Stimulated activated CD4-positive, alpha-beta T cell treated with anti-CD3 and anti-CD28 coated beads, Interleukin-1b, Interleukin-23, amount 100 ng/mL, for 4 hours (primary cell): ENCODE results near the gene ZBTB43.
"Not testable (repeated sequence)": the region's sequence is repeated elsewhere in the genome, so short reads cannot be mapped to it uniquely, and the experiment has no call there.

Experiments
- DNase-seq, 2 donors: peaks; one replicate each; pipeline ENCODE4 v3.0.0-alpha.2; 2020; ENCODE audit warnings: low read depth in 2 of 2

ZBTB43 gene, protein sequence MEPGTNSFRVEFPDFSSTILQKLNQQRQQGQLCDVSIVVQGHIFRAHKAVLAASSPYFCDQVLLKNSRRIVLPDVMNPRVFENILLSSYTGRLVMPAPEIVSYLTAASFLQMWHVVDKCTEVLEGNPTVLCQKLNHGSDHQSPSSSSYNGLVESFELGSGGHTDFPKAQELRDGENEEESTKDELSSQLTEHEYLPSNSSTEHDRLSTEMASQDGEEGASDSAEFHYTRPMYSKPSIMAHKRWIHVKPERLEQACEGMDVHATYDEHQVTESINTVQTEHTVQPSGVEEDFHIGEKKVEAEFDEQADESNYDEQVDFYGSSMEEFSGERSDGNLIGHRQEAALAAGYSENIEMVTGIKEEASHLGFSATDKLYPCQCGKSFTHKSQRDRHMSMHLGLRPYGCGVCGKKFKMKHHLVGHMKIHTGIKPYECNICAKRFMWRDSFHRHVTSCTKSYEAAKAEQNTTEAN

DNA sequence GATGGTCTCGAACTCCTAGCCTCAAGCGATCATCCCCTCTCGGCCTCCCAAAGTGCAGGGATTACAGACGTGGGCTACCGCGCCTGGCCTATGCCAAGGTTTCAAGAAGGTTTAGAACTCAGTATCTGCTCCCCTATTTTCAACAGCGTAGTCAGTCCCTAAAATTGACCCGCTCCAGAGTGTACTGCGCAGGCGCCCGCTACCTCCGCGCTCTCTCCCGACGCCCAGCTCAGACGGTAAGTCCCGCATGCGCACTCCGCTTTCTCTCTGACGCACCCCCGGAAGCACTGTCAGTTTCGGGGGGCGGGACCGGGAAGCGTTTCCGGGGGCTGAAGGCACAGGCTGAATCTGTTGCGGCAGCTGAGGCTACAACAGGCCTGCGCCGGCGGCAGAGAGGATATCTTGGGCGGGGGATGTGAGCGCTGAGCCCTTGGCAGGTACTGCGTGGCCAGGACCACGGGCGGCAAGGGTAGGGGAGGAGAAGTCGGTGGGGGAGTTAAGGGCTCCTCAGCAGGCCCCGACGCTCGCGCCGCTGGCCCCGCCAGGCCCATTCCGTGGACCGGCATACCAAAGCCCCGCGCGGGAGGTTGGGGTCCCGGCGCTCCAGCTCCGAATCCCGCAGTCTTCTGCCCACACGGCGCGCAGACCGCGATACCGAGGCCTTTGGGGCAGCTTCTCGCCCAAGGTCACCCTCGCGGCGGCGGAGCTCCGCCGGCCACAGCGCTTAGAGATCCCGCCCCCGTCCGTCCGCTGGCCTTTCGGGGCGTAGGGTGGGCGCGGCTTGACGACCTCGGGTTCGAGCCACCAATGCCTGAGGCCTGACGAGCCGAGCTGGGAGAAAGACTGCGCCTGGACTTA lies at the start of gene ZBTB43:
ZBTB43 (plus strand) TSS at position 345 of the 858 bp plus-strand sequence. CDS start 27,470 bp downstream, outside the sequence.
- peak; percentile 97 to 98 for DNase-seq

DNA sequence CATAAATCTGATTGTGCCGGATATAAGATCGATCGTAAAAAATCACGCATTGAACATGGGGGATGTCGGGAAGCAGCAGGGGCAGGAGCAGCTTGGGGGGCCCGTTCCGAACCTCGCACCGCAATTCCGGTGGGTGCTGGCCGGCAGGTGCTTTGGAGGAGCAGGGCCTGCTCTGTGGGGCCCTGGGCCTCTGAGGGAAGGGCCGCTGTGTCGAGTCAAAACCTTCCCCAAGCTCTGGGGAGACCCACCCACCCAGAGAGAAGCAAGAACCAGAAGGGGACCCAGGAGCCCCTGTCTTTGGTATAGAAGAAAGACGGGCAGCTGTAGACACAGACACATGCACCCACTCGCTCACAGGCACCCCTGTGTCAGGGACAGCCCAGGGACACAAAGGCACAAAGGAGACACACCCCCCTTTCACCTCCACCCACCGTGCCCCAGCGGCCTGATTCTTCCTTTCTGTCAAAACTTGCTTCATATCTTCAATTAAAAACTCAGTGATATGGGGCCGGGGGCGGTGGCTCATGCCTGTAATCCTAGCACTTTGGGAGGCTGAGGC lies 49.4 kb upstream of the ZBTB43 start:
- DNase-seq, result no peak

DNA sequence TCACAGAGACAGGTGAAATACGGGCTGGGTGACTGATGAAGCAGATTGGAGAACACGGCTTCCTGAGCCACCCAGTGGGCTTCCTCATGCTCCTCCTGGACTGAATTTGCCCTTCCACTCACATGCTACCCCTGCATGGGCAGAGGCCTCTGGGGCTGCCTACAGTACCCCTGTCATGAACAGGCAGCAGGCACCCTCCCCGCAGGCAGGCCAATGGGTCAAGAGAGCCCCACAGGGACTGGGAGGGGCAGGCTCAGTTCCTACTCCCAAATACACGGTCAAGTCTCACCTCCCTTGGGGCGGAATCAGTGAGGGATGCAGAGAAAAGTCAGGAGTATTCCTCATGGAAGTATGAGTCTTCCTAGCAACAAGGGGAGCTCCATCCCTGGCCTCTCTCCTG lies 48.6 kb upstream of the ZBTB43 start:
- no peak for DNase-seq

DNA sequence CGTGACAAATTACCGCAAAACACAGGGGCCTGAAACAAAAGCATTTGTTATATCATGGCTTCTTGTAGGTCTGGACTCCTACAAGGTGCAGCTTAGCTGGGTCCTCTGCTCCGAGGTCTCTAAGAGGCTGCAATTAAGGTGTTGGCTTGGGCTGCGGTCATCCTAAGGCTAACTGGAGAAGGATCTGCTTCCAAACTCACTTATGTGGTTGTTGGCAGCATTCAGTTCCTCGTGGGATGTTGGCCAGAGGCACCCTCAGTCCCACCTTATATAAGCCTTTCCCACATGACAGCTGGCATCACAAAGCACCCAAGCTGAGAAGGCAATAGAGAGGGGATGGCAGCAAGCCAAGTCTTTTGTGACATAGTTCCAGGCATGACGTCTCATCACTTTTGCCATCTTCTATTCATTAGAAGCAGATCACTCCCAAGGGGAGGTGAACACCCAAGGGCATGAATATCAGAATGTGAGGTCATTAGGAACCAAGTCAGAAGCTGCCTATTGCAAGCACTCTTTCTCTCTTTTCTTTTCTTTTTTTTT lies 47.9 kb upstream of the ZBTB43 start:
- DNase-seq, result no peak

DNA sequence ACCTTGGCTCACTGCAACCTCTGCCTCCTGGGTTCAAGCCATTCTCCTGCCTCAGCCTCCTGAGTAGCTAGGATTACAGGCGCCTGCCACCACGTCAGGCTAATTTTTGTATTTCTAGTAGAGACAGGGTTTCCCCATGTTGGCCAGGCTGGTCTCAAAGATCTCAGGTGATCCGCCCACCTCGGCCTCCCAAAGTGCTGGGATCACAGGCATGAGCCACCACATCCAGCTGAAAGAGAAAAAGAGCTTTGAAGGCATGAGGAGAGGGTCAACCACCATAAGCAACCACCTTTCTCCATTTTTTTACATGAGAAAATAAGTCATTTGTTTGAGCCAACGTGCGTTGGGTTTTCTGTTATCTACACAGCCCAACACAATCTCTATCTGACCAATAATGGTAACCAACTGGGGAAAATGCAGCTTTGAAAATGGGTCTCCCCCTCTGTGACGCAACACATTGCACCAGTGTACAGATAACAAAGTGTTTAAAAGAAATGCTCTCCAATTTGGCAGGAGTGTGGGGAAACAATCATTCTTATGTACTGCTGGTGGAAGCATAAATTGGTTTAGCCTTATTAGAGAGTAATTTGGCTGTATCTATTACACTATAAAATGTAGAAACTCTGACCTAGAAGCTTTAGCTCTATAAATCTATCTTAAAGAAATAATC lies 45.8 kb upstream of the ZBTB43 start:
- DNase-seq, result no peak

DNA sequence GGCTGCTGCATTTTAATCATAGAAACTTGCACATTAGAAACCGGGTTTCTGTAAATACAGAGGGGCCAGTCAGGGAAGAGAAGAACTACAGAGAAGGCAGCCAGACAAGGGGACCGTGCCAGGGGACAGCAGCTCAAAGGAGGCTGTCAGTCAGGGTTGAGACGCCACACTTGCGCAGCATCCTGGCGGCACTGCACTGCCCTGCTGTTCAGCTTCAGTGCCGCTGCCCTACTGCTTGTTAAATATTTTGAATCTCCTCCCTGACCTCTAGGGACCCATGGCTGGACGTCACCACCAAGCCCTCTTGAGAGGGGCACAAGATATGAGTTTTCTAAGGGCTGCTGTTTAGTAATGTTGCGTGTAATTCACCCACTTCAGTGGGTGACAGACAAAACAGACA lies 43.6 kb upstream of the ZBTB43 start:
- DNase-seq, result no peak

DNA sequence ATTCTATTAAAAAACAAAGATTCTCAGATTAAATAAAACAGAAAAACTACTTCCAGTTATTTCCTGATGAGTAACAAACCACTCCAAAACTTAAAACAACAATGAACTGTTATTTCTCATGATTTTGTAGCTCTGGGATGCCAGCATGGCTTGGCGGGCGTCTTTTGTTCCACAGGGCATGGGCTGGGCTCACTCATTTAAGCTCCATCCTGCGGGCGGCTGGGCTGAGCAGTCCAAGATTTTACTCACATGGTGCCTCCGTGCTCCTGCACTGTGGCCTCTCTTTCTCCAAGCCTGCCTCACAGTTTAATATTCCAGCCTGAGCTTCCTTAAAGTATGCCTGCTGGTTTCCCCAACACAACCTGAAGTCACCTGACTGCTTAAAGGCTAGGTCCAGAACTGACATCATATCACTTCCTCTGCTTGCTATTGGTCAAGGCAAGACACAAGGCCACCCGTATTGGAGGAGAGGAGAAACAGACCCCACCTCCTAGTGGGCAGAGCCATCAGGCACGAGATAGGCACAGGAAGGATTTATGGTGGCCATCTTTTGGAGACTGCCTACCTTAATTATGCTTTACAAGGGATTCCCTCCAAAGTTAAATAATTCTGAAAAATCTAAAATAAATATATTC lies 41.6 kb upstream of the ZBTB43 start:
- DNase-seq, result no peak

DNA sequence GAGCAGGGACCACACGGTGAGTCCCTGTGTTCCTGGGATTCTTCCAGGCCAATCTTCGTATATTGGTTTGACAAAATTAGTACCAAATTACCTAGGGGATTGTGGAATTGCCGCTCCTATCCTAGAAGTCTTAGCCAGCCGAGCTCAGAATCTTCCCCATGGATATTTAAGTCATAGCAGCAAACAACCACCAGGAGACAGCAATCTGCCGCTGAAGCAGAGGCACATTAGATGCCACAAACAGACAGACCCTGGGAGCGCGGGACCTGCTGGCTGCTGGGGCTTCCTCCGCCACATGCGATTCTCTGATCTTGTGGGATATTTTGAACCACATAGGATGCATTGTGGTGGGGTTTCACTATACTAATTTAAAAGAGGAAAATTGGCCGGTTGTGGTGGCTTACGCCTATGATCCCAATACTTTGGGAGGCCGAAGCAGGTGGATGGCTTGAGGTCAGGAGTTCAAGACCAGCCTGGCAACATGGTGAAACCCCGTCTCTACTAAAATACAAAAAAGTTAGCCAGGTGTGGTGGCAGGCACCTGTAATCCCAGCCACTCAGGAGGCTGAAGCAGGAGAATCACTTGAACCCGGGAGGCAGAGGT lies 31.7 kb upstream of the ZBTB43 start:
- DNase-seq, result no peak

DNA sequence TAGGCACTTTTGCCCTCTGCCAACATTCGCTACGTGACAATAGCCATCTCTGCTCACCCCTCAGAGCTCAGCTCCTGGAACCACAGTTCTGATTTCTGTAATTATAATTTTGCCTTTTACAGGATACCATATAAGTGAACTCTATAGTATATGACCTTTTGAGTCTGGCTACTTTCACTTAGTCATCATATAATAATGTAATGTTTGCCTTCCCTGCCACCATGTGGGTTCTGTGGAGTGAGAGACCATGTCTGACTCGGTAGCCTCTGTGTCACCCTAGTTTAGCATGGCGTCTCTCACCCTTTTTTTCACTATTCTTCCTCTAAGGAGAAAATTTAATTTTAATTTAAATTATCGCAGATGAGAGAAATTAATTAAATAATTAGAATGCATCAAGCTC lies 28.9 kb upstream of the ZBTB43 start:
- DNase-seq, result no peak

DNA sequence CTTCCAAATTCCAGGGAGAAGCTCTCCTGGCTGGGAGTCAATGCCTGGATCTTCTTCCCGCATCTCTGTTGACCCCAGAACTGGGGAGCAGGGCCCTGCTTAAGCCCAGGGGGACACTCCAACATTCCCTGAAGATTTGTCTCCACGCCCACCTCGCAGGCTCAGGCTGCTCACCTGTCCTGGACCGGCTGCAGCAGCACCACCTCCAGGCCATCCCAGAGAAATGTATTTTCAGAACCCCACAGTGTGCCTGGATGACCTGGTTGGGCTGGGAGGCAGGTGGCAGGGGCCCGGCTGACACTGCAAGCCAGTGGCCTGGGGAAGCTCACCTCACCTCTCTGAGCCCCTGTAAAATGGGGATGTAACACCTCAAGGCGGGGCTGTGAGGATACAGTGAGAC lies 27.1 kb upstream of the ZBTB43 start:
- no peak for DNase-seq

DNA sequence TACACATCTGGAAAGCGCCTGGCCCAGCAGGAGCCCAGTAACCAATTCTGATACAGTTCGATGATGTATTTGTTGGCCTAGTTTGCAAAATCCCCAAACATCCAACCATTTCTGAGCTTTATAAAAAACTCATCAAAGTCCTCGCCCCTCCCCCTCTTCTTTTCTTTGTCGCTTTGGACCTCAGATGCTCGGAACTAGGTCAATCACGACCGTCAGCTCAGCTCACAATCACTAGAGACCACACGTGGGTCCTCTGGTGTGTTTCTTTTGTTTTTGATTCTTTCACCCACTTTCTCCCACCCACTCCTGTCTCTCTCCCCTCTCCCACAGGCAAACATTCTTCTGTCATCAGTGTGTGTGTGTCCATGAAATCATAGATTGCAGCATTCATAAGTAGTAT lies 26.7 kb upstream of the ZBTB43 start:
- no peak for DNase-seq

DNA sequence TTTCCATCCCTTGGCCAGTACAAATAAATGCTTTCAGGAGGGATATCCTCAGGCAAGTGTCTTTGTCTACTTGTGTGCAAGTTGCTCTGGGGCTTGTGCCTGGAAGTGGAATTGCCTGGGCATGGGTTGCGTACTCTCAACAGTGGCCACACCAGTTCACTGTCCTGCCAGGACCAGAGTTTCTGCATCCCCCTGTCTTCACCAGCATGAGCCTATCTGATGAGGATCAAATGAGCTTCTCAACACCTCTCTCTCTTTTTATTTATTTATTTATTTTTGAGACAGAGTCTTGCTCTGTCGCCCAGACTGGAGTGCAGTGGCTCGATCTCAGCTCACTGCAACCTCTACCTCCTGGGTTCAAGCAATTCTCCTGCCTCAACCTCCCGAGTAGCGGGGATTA lies 26.1 kb upstream of the ZBTB43 start:
- DNase-seq, result not testable (repeated sequence)

DNA sequence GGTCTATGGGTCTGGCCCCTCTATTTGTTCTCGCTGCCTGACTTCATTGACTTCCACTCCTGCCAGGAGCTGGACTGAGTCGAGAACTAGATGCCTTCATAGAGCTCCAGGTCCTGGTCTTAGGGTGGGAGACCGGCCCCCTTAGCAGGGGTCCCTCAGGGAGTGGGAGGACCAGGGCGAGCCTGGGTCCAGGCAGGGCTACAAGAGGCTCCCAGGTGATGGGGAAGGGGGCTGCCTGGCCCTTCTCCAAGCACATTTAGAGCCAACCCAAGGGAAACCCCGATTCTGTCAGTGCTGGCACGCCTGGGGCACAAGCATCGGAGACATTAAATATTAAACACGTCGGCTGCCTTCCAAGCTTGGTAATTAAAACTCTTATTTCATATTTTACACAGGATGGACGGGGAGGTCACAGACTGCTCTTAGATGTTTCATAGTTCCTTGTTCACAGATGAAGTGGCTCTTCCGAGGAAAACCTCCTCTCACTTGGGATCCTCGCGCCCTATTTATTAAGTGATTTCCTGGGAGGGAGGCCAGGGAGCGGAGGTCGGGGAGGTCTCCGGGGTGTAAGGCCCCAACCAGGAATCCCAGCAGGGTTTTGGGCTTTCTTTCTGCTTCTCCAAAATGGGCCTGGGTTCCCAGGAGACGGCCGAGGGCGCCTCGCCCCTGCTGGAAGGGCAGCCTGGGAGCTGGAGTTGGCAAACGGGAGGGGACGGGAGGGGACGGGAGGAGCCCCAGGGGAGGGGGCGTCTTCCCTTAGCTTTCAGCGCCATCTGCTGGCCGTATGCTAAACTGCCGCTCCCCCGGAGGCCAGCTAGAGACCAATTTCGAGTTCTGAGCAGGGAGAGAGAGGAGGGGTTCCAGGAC lies 23.4 kb upstream of the ZBTB43 start:
- DNase-seq, result peak; percentile 85 to 86

DNA sequence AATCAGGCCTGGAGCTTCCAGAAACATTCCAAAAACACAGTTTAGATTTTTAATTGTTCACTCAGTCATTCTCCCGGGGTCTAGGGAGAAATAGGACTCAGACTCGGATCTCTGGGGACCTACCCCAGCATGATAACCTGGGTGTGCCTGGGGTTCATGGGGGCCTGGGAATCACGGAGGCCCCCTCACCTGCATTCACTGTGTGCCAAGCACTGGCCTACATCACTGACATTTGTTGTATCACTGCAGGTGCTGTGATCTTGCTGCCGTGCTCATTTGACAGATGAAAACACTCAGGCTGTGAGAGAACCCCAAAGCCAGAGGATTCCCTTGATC lies 22.8 kb upstream of the ZBTB43 start:
- no peak for DNase-seq

DNA sequence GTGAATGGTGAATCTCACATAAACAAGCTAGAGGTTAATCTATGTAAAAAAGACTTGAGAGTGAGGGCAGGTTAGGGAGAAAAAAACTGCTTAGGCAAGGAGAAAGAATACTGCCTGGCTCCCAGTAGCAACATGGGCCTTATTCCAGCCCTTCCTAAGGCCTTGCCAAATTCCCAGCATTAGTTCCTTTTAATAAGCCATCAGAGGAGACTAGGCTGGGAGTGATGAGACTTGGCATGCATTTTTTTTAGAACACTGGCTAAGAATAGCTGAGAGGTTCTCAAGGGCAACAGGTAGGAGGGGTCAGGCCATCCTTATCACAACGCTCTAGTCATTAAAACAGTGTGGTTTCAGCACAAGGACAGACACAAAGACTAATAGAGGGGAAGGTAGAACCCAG lies 20.9 kb upstream of the ZBTB43 start:
- DNase-seq, result no peak

DNA sequence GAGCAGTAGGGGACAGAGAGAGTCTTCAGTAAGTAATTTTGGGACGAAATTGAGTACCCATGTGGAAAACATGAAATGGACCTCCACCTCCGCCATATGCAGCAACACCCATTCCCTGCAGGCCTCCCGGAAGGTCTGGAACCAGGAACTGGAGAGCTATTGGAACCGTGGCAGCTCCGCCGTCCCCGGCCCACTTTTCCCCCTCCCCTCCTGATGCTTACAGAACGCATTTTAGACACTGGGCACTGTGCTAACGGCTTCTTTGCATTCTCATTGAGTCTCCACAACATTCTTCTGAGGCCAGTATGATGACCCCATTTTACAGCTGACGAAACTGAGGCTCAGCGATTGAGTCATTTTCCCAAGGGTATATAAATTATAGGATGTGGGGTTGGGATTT lies 20.4 kb upstream of the ZBTB43 start:
- no peak for DNase-seq

DNA sequence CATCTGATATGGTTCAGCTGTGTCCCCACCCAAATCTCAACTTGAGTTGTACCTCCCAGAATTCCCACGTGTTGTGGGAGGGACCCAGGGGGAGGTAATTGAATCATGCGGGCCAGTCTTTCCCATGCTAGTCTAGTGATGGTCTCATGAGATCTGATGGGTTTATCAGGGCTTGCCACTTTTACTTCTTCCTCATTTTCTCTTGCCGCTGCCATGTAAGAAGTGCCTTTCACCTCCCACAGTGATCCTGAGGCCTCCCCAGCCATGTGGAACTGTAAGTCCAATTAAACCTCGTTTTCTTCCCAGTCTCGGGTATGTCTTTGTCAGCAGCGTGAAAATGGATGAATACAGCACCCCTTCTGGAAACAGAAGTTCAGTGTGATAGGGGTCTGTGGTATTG lies 20.0 kb upstream of the ZBTB43 start:
- DNase-seq, result not testable (repeated sequence)

DNA sequence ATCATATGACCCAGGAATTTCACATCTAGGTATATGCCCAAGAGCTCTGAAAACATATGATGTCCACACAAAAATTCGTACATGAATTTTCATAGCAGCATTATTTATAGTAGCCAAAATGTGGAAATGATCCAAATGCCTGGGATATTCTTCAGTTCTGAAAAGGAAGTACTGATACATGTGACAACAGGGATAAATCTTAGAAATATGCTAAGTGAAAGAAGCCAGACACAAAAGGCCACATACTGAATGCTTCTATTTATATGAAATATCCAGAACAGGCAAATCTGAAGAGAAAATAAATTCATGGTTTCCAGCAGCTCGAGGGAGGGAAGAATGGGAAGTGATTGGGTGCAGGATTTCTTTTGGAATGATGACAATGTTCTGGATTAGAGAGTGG lies 16.8 kb upstream of the ZBTB43 start:
- DNase-seq, result no peak

DNA sequence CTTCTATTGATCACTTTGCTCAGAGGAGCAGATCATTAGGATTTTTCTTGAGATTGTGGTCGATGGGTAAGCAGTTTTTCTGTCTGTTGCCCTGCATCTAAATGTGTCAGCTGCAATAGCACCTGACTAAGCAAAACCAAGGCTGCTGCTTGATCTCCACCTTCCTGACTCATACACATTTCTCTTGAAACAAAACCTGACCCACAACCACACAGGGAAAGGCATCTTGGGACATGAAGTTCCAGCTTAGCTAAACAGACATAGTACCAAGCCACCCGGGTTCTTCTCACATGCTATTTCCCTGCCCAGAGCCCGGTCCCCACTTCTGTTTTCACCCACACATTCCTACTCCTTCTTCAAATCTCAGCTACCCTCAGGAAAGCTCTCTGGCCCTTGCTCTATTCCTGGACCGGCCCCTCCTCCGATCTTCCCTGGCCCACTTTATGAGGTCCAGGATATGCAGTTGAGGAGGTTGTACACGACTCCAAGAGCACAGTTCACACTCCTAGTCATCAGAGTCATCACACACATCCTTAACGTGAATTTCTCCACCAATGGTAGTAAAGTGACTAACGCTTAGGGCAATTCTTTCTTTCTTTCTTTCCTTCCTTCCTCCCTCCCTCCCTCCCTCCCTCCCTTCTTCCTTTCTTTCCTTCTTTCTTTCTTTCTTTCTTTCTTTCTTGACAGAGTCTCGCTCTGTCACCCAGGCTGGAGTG lies 16.0 kb upstream of the ZBTB43 start:
- no peak for DNase-seq
